Astrocyte (in vitro differentiated cells and primary cell): ENCODE results near the gene TRMT11. TPM values are rescaled to one million over a fixed set of nuclear protein-coding genes. Genes with fewer than 3 reads are reported as not detected.

Experiments
- DNase-seq: peaks from one replicate; pipeline ENCODE4 v3.0.0-alpha.2; 2010; ENCODE audit warnings: low read depth
- FAIRE-seq: peaks from 2 replicates; lab custom pipeline; 2011; peaks lifted over from hg19 to GRCh38; lab: Jason Lieb, UNC
- H2AFZ ChIP-seq: 2 replicates; pipeline ENCODE4 v1.6.0; 2012; ENCODE audit warnings: low read depth, low read length, inconsistent platforms
- H3K27ac ChIP-seq: 2 replicates; pipeline ENCODE4 v1.5.1; 2011; ENCODE audit warnings: low read depth, low read length, inconsistent platforms
- H3K27me3 ChIP-seq: 2 replicates; pipeline ENCODE4 v1.6.0; 2011; ENCODE audit warnings: low read length, inconsistent platforms; ENCODE audit not compliant: insufficient read depth
- H3K36me3 ChIP-seq: 2 replicates; pipeline ENCODE4 v1.5.1; 2011; ENCODE audit warnings: low read length, inconsistent platforms; ENCODE audit not compliant: insufficient read depth
- H3K4me1 ChIP-seq: 2 replicates; pipeline ENCODE4 v1.5.1; 2011; ENCODE audit warnings: low read length, inconsistent platforms; ENCODE audit not compliant: insufficient read depth
- H3K4me2 ChIP-seq: 2 replicates; pipeline ENCODE4 v1.6.0; 2012; ENCODE audit warnings: low read length, inconsistent platforms
- H3K4me3 ChIP-seq: 2 replicates; pipeline ENCODE4 v1.5.1; 2011; ENCODE audit warnings: low read depth, mild to moderate bottlenecking, low read length, inconsistent platforms; ENCODE audit not compliant: insufficient read depth
- H3K79me2 ChIP-seq: 2 replicates; pipeline ENCODE4 v1.6.0; 2012; ENCODE audit warnings: mild to moderate bottlenecking, low read length, inconsistent platforms; ENCODE audit not compliant: insufficient read depth
- H3K9ac ChIP-seq: 2 replicates; pipeline ENCODE4 v1.6.0; 2012; ENCODE audit warnings: mild to moderate bottlenecking, low read length, inconsistent platforms
- H3K9me3 ChIP-seq: 2 replicates; pipeline ENCODE4 v1.5.1; 2012; ENCODE audit warnings: low read depth, mild to moderate bottlenecking, low read length, inconsistent platforms; ENCODE audit not compliant: insufficient read depth
- H4K20me1 ChIP-seq: 2 replicates; pipeline ENCODE4 v1.6.0; 2012; ENCODE audit warnings: low read length, inconsistent platforms; ENCODE audit not compliant: insufficient read depth
- H3K27ac Mint-ChIP-seq: one replicate; pipeline ENCODE4 v1.8.0; 2021; ENCODE audit warnings: mild to moderate bottlenecking, mixed read lengths; ENCODE audit not compliant: unreplicated experiment
- H3K27me3 Mint-ChIP-seq: one replicate; pipeline ENCODE4 v1.8.0; 2021; ENCODE audit warnings: low read depth, mixed read lengths; ENCODE audit not compliant: unreplicated experiment
- H3K36me3 Mint-ChIP-seq: one replicate; pipeline ENCODE4 v1.8.0; 2021; ENCODE audit warnings: low read depth, mixed read lengths; ENCODE audit not compliant: unreplicated experiment
- H3K4me1 Mint-ChIP-seq: one replicate; pipeline ENCODE4 v1.8.0; 2021; ENCODE audit warnings: low read depth, mixed read lengths; ENCODE audit not compliant: unreplicated experiment
- H3K4me3 Mint-ChIP-seq: one replicate; pipeline ENCODE4 v1.8.0; 2021; ENCODE audit warnings: mild to moderate bottlenecking, moderate library complexity, mixed read lengths; ENCODE audit not compliant: unreplicated experiment
- H3K9me3 Mint-ChIP-seq: one replicate; pipeline ENCODE4 v1.8.0; 2021; ENCODE audit warnings: mild to moderate bottlenecking, mixed read lengths; ENCODE audit not compliant: unreplicated experiment
- EZH2 ChIP-seq: IDR thresholded peaks from 2 replicates; pipeline ENCODE4 v1.6.1; 2012; ENCODE audit warnings: mild to moderate bottlenecking, low read length, inconsistent platforms; ENCODE audit not compliant: insufficient read depth
- total RNA-seq: library from RNA; stranded (reverse); gene quantifications from 2 replicates; pipeline ENCODE4 v1.2.1, GENCODE V29; 2021
- TF ChIP-seq, protein P1 (sequence below): IDR thresholded peaks from 2 replicates; pipeline ENCODE4 v1.5.1; 2011; ENCODE audit warnings: low read depth, mild to moderate bottlenecking, inconsistent platforms, low read length, moderate library complexity; ENCODE audit not compliant: insufficient read depth

The TRMT11 gene
- total RNA-seq, 1 donor from 2014 or later = 18.2 TPM

DNA sequence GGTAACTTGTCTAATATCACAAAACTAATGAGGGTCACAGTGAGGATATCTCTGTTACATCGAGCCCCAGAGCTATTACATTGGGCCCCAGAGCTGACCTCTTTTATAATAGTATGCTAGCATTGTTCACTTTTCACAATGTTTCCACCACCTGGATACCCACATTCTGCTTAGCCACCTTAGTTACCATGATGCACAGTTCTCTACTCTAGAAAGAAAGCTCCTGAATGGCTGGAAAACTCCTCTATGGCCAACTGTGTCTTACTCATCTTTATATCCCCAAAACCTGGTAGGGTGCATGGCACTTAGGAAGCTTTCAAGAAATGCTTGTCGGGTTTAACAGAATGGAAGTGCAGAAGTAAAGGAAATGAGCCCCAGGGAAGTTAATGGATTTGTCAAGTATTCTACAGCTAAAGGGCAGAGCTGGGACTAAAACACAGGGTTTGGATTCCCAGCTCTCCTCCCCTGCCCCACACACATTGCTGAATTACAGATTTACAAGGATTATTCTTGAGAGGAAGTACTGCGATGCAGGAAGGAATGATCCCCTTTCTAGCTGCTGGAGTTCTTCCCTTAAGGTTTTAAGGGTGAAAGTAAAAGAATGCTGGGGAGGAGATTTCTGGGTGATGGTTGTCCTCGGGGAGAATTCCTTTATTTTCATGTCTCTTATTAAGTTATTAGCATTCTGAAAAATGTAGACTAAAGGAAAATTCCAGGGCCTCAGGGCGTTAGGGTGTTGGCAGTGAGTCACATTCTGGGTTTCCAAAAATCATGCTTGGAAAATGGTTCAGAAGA lies 45.9 kb upstream of the TRMT11 start:
- H3K4me3 Mint-ChIP-seq = no peak overlapping the region
- no peak overlapping the region for H3K27ac Mint-ChIP-seq
- no peaks in the 10 kb centered on the region for H3K36me3 ChIP-seq
- H2AFZ ChIP-seq = no peak overlapping the region
- FAIRE-seq (no peak), DNase-seq (no peak)
- peaks cover 21% of the 10 kb centered on the region for H3K4me1 Mint-ChIP-seq
- H3K27me3 ChIP-seq = no peaks in the 10 kb centered on the region
- no peak overlapping the region for H3K9ac ChIP-seq
- no peaks in the 10 kb centered on the region for H3K9me3 ChIP-seq
- peaks cover 22% of the 10 kb centered on the region for H3K4me1 ChIP-seq
- peak overlapping the region; percentile 19 for H3K4me2 ChIP-seq
- no peak for TF ChIP-seq EZH2
- TF ChIP-seq, protein P1, sequence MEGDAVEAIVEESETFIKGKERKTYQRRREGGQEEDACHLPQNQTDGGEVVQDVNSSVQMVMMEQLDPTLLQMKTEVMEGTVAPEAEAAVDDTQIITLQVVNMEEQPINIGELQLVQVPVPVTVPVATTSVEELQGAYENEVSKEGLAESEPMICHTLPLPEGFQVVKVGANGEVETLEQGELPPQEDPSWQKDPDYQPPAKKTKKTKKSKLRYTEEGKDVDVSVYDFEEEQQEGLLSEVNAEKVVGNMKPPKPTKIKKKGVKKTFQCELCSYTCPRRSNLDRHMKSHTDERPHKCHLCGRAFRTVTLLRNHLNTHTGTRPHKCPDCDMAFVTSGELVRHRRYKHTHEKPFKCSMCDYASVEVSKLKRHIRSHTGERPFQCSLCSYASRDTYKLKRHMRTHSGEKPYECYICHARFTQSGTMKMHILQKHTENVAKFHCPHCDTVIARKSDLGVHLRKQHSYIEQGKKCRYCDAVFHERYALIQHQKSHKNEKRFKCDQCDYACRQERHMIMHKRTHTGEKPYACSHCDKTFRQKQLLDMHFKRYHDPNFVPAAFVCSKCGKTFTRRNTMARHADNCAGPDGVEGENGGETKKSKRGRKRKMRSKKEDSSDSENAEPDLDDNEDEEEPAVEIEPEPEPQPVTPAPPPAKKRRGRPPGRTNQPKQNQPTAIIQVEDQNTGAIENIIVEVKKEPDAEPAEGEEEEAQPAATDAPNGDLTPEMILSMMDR = no peak
- H3K79me2 ChIP-seq = no peaks in the 10 kb centered on the region
- no peak overlapping the region for H3K4me3 ChIP-seq
- H3K9me3 Mint-ChIP-seq = peaks cover 9% of the 10 kb centered on the region
- H3K27me3 Mint-ChIP-seq = no peaks in the 10 kb centered on the region
- no peaks in the 10 kb centered on the region for H3K36me3 Mint-ChIP-seq
- no peak overlapping the region for H3K27ac ChIP-seq
- no peaks in the 10 kb centered on the region for H4K20me1 ChIP-seq

DNA sequence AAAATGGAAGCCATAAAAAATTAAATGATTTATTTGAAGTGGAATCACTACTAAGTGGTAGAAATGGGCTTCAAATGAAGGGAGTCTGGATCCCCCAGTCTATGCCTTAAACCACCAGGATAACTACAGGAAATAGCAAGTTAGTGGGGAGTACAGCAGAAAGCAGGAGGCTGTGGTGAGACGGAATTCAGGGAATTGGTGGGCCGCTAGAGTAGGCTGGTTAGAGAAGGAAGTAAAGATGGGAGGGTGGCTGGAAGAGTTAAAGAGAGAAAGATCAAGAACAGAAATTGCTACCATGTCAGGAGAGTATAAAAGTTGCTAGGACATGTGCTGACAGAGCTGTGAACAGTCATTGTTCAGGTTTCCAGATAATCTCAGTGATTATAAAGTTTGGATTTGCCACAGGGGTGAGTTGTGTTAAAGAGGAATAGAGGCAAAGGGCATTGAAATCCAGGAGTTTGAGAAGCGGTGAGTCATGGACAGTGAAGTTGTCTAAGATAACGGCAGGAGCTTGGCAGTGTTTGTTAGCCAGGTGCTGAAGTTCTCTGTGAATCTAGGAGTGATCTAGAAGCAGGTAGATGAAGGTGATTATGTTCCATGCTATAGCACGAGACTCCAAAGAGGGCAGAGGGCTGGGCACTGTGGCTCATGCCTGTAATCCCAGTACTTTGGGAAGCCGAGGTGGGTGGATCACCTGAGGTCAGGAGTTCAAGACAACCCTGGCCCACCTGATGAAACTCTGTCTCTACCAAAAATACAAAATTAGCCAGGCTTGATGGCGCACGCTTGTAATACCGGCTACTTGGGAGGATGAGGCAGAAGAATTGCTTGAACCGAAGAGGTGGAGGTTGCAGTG lies 43.4 kb upstream of the TRMT11 start:
- Histone ChIP-seq H3K27me3 (no peaks in the 10 kb centered on the region), H3K4me2 (peak overlapping the region; percentile 32), H2AFZ (no peak overlapping the region), H3K9ac (no peak overlapping the region), H3K79me2 (no peaks in the 10 kb centered on the region), H3K27ac (no peak overlapping the region), H4K20me1 (no peaks in the 10 kb centered on the region), H3K4me3 (no peak overlapping the region), H3K36me3 (no peaks in the 10 kb centered on the region), H3K4me1 (peaks cover 39% of the 10 kb centered on the region), H3K9me3 (no peaks in the 10 kb centered on the region)
- no peak for TF ChIP-seq EZH2
- TF ChIP-seq, protein P1 = no peak
- peak; percentile 52 for DNase-seq
- no peak for FAIRE-seq
- Mint-ChIP-seq H3K36me3 (no peaks in the 10 kb centered on the region), H3K27me3 (no peaks in the 10 kb centered on the region), H3K4me1 (peaks cover 33% of the 10 kb centered on the region), H3K27ac (peak overlapping the region; percentile 6), H3K9me3 (no peaks in the 10 kb centered on the region), H3K4me3 (no peak overlapping the region)
